H1 (cell line): ENCODE results near the gene SLC6A6. TPM values are rescaled to one million over a fixed set of nuclear protein-coding genes. Genes with fewer than 3 reads are reported as not detected.

Source experiments
- ASH2L ChIP-seq: fragments of 200-600, 300-600 bp; sonication (generic); IDR thresholded peaks from one replicate; pipeline ENCODE4 v1.7.1; 2017; ENCODE audit warnings: low read length
- BACH1 ChIP-seq: IDR thresholded peaks from 2 replicates; pipeline ENCODE4 v1.6.1; 2012; ENCODE audit warnings: low read length, improper control_type of control experiment
- KDM4A ChIP-seq: IDR thresholded peaks from one replicate; pipeline ENCODE4 v1.7.1; 2012; ENCODE audit warnings: low read depth, mild to moderate bottlenecking, moderate library complexity, low read length, inconsistent platforms; ENCODE audit not compliant: severe bottlenecking
- SP1 ChIP-seq: IDR thresholded peaks from 2 replicates; pipeline ENCODE4 v1.6.1; 2011; ENCODE audit warnings: low read depth, low read length
- polyA plus RNA-seq, 7 experiments: library from polyadenylated mRNA; depleted of rRNA in 3 of 7; stranded (reverse) in 5 of 7; unstranded in 2 of 7; fragments of >200 nt in 5 of 7; fragments of 200-250 nt in 2 of 7; gene quantifications; 1 replicate in 5 of 7; 2 replicates in 1 of 7; 4 replicates in 1 of 7; pipeline versions ENCODE4 v1.2.1 to v1.2.3, GENCODE V29; 2011 to 2013; ENCODE audit warnings: missing spikeins in 2 of 7, mixed read lengths in 2 of 7
- total RNA-seq: library from RNA; stranded (reverse); fragmentation: NEBNext Ultra II Directional; extraction: Animal tissue kit (Norgen Biotek cat#: 25700); gene quantifications from 2 replicates; pipeline ENCODE4 v1.2.1, GENCODE V29; 2021

SLC6A6 gene
- total and polyA plus RNA-seq, 2 of the 8 experiments (the other 6 are each of a cell fraction or from before 2014, with no cell fraction given) = 66.2 to 144 TPM

GRCh38 chr3:14508505-14508819, 106.1 kb downstream of the SLC6A6 start (continued):
- no peak for TF ChIP-seq KDM4A
- no peak for TF ChIP-seq SP1
- TF ChIP-seq ASH2L = no peak
- no peak for TF ChIP-seq BACH1
